K562 (cell line): ENCODE measurements around the gene USP24. TPM values are rescaled to one million over a fixed set of nuclear protein-coding genes. Genes with fewer than 3 reads are reported as not detected.

ENCODE experiments used
- ATAC-seq: fragments of 200-7000 bp; cut with Tn5 transposase; 3 replicates; pipeline ENCODE4 v1.9.1; 2020; ENCODE audit warnings: moderate library complexity
- BruUV-seq: library from RNA; stranded (reverse); fragments of 400-500 nt; replicated peaks from 2 replicates; lab custom pipeline; 2021; lab: Mats Ljungman, UMichigan
- CTCF ChIA-PET: fragments of 300-600 bp; formaldehyde crosslinking; extraction: SDS; loops from one replicate; lab custom pipeline; 2021; ENCODE audit warnings: low intra/inter-chr PET ratio; lab: Yijun Ruan, JAX
- POLR2A ChIA-PET: fragments of 300-600, 350-650 bp; sonication (Branson Sonifier 250); formaldehyde crosslinking; extraction: SDS; loops from one replicate; lab custom pipeline; 2021; ENCODE audit warnings: antibody characterized with exemption, inconsistent platforms; lab: Yijun Ruan, JAX
- DNase-seq, 4 experiments: peaks; one replicate each; pipeline versions ENCODE4 v3.0.0 to v3.0.0-alpha.2; 2011 to 2018; ENCODE audit warnings: low spot score in 3 of 4, mixed read lengths in 3 of 4; ENCODE audit errors: extremely low read depth in 1 of 4
- FAIRE-seq: peaks from 2 replicates; lab custom pipeline; 2011; peaks lifted over from hg19 to GRCh38; lab: Jason Lieb, UNC
- H2AFZ ChIP-seq: 2 replicates; pipeline ENCODE4 v1.6.0; 2011; ENCODE audit warnings: low read depth, low read length, control low read depth, inconsistent platforms
- H3K27ac ChIP-seq: fragments of 200-600 bp; 3 replicates; pipeline ENCODE4 v1.8.0; 2011; ENCODE audit warnings: low read depth, mild to moderate bottlenecking, control low read depth, inconsistent platforms, low read length, moderate library complexity, mixed read lengths; ENCODE audit errors: extremely low read depth
- H3K27me3 ChIP-seq, 2 experiments: fragments of 300-600 bp in 1 of 2; 2 replicates in 1 of 2; 3 replicates in 1 of 2; pipeline versions ENCODE4 v1.6.0 to v1.8.0; 2011; ENCODE audit warnings: inconsistent platforms in 2 of 2, low read length in 2 of 2, mild to moderate bottlenecking in 1 of 2, mixed read lengths in 1 of 2, moderate library complexity in 1 of 2; ENCODE audit not compliant: control insufficient read depth in 2 of 2, insufficient read depth in 2 of 2
- H3K36me3 ChIP-seq: fragments of 300-600 bp; 3 replicates; pipeline ENCODE4 v1.8.0; 2011; ENCODE audit warnings: mild to moderate bottlenecking, low read length, inconsistent platforms; ENCODE audit not compliant: control insufficient read depth, insufficient read depth
- H3K4me1 ChIP-seq, 2 experiments: fragments of 200-600 bp in 1 of 2; replicated peaks in 1 of 2; 2 replicates in 1 of 2; 3 replicates in 1 of 2; pipeline versions ENCODE4 v1.5.1 to v1.8.0; 2011; ENCODE audit warnings: inconsistent platforms in 2 of 2, low read length in 2 of 2, mild to moderate bottlenecking in 1 of 2, mixed read lengths in 1 of 2, moderate library complexity in 1 of 2; ENCODE audit not compliant: control insufficient read depth in 2 of 2, insufficient read depth in 2 of 2
- H3K4me2 ChIP-seq: 2 replicates; pipeline ENCODE4 v1.6.1; 2011; ENCODE audit warnings: low read length, control low read depth, inconsistent platforms, mixed read lengths; ENCODE audit not compliant: insufficient read depth
- H3K4me3 ChIP-seq: fragments of 200-600 bp; sonication (generic), shearing (Covaris generic); 2 replicates; pipeline ENCODE4 v1.5.1; 2016; ENCODE audit warnings: control low read depth, inconsistent platforms
- H3K79me2 ChIP-seq: fragments of 200-600 bp; 3 replicates; pipeline ENCODE4 v1.8.0; 2011; ENCODE audit warnings: low read length, inconsistent platforms; ENCODE audit not compliant: control insufficient read depth, insufficient read depth
- H3K9ac ChIP-seq, 2 experiments: 2 replicates each; pipeline versions ENCODE4 v1.6.0 to v1.6.1; 2011; ENCODE audit warnings: low read depth in 2 of 2, low read length in 2 of 2, control low read depth in 1 of 2, inconsistent platforms in 1 of 2, mild to moderate bottlenecking in 1 of 2, mixed read lengths in 1 of 2; ENCODE audit not compliant: insufficient read depth in 1 of 2
- H3K9me1 ChIP-seq: one replicate; pipeline ENCODE4 v1.6.0; 2011; ENCODE audit warnings: inconsistent platforms, mild to moderate bottlenecking, low read length, moderate library complexity; ENCODE audit not compliant: control insufficient read depth, insufficient read depth
- H3K9me3 ChIP-seq: replicated peaks from 2 replicates; pipeline ENCODE4 v1.5.1; 2011; ENCODE audit warnings: low read depth, low read length, inconsistent platforms; ENCODE audit not compliant: control insufficient read depth, insufficient read depth
- H4K20me1 ChIP-seq: replicated peaks from 2 replicates; pipeline ENCODE4 v1.6.1; 2011; ENCODE audit warnings: low read length, inconsistent platforms, mixed read lengths; ENCODE audit not compliant: control insufficient read depth, insufficient read depth
- E2F6 ChIP-seq, 2 experiments: IDR thresholded peaks; 2 replicates each; pipeline ENCODE4 v1.6.1; 2011; ENCODE audit warnings: borderline replicate concordance in 1 of 2, control low read depth in 1 of 2, low read depth in 1 of 2, low read length in 1 of 2, mild to moderate bottlenecking in 1 of 2, mixed read lengths in 1 of 2, moderate library complexity in 1 of 2; ENCODE audit not compliant: insufficient read depth in 1 of 2, insufficient read length in 1 of 2, poor library complexity in 1 of 2, severe bottlenecking in 1 of 2; ENCODE audit errors: extremely low read depth in 1 of 2
- ELF1 ChIP-seq: fragments of 200-800 bp; sonication (Bioruptor generic); IDR thresholded peaks from 2 replicates; pipeline ENCODE4 v1.6.1; 2016; ENCODE audit warnings: missing genetic modification characterization, missing compliant biosample characterization
- EZH2 ChIP-seq: IDR thresholded peaks from 2 replicates; pipeline ENCODE4 v1.6.1; 2012; ENCODE audit warnings: low read depth, mild to moderate bottlenecking, inconsistent platforms, low read length, borderline replicate concordance
- GTF2A2 ChIP-seq: IDR thresholded peaks from 2 replicates; pipeline ENCODE4 v1.6.1; 2016; ENCODE audit warnings: mild to moderate bottlenecking, missing genetic modification characterization, missing compliant biosample characterization
- HMBOX1 ChIP-seq: sonication (generic); IDR thresholded peaks from 2 replicates; pipeline ENCODE4 v1.6.1; 2016
- HMG20B ChIP-seq: fragments of 250-450 bp; sonication (Bioruptor Pico); IDR thresholded peaks from 2 replicates; pipeline ENCODE4 v1.5.0; 2021; ENCODE audit warnings: mild to moderate bottlenecking
- NR4A1 ChIP-seq, 2 experiments: fragments of 250-450 bp in 1 of 2; fragments of 450-650 bp in 1 of 2; sonication (Bioruptor Pico) in 1 of 2; IDR thresholded peaks; 2 replicates each; pipeline versions ENCODE4 v1.4.0 to v1.6.1; 2016 to 2020; ENCODE audit warnings: mild to moderate bottlenecking in 2 of 2, missing compliant biosample characterization in 1 of 2, missing genetic modification characterization in 1 of 2, moderate library complexity in 1 of 2
- RHOXF2B ChIP-seq: fragments of 250-450 bp; sonication (Bioruptor Pico); conservative IDR thresholded peaks from 2 replicates; pipeline ENCODE4 v1.5.1; 2021
- SAP30 ChIP-seq: fragments of 200-600 bp; sonication (generic); IDR thresholded peaks from 2 replicates; pipeline ENCODE4 v1.6.1; 2012; ENCODE audit warnings: borderline replicate concordance, low read depth, mild to moderate bottlenecking, moderate library complexity, low read length, control low read depth, inconsistent platforms; ENCODE audit not compliant: insufficient read depth, poor library complexity, severe bottlenecking
- TGIF2 ChIP-seq: sonication (generic); formaldehyde crosslinking; IDR thresholded peaks from 2 replicates; pipeline ENCODE4 v1.8.1; 2022; ENCODE audit warnings: mild to moderate bottlenecking, missing genetic modification reagents, moderate library complexity
- USF1 ChIP-seq: sonication (generic); formaldehyde crosslinking; IDR thresholded peaks from 2 replicates; pipeline ENCODE4 v1.9.0; 2022; ENCODE audit warnings: mild to moderate bottlenecking, missing genetic modification reagents
- ZNF766 ChIP-seq: fragments of 200-800 bp; sonication (Bioruptor generic); conservative IDR thresholded peaks from 2 replicates; pipeline ENCODE4 v1.6.1; 2016; ENCODE audit warnings: missing genetic modification characterization, missing compliant biosample characterization
- WGBS: fragments of 100-300 bp; shearing (Covaris generic); methylation state at CpG from one replicate; pipeline ENCODE4 v1.1.6; 2016; ENCODE audit warnings: low coverage, mixed read lengths; ENCODE audit not compliant: insufficient coverage; ENCODE audit errors: missing lambda C conversion rate; 5-methylcytosine and 5-hydroxymethylcytosine counted together
- in situ Hi-C: fragments of 300-500 bp; cut with MboI; formaldehyde crosslinking; loops from 4 replicates; pipeline ENCODE4 v1.15.0; 2018; ENCODE audit warnings: inconsistent platforms, mixed read lengths
- intact Hi-C: fragments of 100-400 bp; cut with micrococcal nuclease; formaldehyde crosslinking; loops from 2 replicates; pipeline ENCODE4 v1.14.2; 2022
- polyA plus RNA-seq, 8 experiments: library from polyadenylated mRNA; depleted of rRNA in 4 of 8; stranded (reverse) in 5 of 8; unstranded in 3 of 8; fragments of >200 nt; fragmentation: Nextera tagmentation in 2 of 8; fragmentation: Illumina TruSeq in 1 of 8; extraction: Ambion mirVana in 2 of 8; extraction: Trizol in 1 of 8; gene quantifications; 2 replicates each; pipeline versions ENCODE4 v1.2.1 to v1.2.3, GENCODE V29; 2011 to 2014; ENCODE audit warnings: inconsistent platforms in 1 of 8, missing spikeins in 1 of 8
- total RNA-seq, 7 experiments: library from RNA; depleted of rRNA in 6 of 7; stranded (reverse); fragments of >200 nt in 6 of 7; fragmentation: Illumina TruSeq in 2 of 7; extraction: Trizol in 2 of 7; gene quantifications; 2 replicates each; pipeline versions ENCODE4 v1.2.1 to v1.2.3, GENCODE V29; 2011 to 2021; ENCODE audit warnings: low replicate concordance in 1 of 7

The USP24 gene
- total and polyA plus RNA-seq, 9 of the 15 experiments (the other 6 are each of a cell fraction or from before 2014, with no cell fraction given) = 7.7 to 62.6 (median 36.8) TPM

GRCh38 chr1:55216096-55216495 is 932 bp upstream of the USP24 start:
- ChIA-PET CTCF (no interaction called here), POLR2A (interaction anchor here (0.6 to 3.9 kb wide), 4 partner anchors 9 to 57 kb away, joined by 3 to 23 read pairs (median 4); no protein-coding TSS in a partner anchor)
- Histone ChIP-seq H3K36me3 (peaks cover 8% of the 10 kb centered on the region), H3K4me1 (peaks cover 15 to 25% of the 10 kb centered on the region in 2 experiments), H3K4me2 (peak overlapping the region; percentile 84), H4K20me1 (no peaks in the 10 kb centered on the region), H3K27me3 (no peaks in the 10 kb centered on the region), H3K27ac (peak overlapping the region; percentile 94), H3K9me3 (no peaks in the 10 kb centered on the region), H3K9me1 (no peaks in the 10 kb centered on the region), H2AFZ (peak overlapping the region; percentile 90), H3K4me3 (peak overlapping the region; percentile 80), H3K79me2 (peaks cover 57% of the 10 kb centered on the region), H3K9ac (peak overlapping the region; percentile 91 to 100)
- FAIRE-seq = peak; percentile 55
- in situ Hi-C loops = no loop called here
- no peak for TF ChIP-seq EZH2
- TF ChIP-seq E2F6 (IDR thresholded peaks at IDR 0.05; ENCODE audit: borderline replicate concordance in 1 of 2, extremely low read depth in 1 of 2, insufficient read depth in 1 of 2, insufficient read length in 1 of 2, low read depth in 1 of 2, low read length in 1 of 2, poor library complexity in 1 of 2, severe bottlenecking in 1 of 2) = peak in 1 of 2 experiments; percentile 18
- DNase-seq = no peak
- intact Hi-C loops = no loop called here
- ATAC-seq = 0 out of 3 replicates have a peak, but pooled peaks have one; percentile 0
- 2% methylated on average over 9 of the region's 9 CpGs for WGBS
- TSS peak; percentile 84 for BruUV-seq

GRCh38 chr1:55214934-55215193 is 300 bp downstream of the USP24 start:
- ChIA-PET POLR2A (interaction anchor here (0.7 to 3.9 kb wide), 3 partner anchors 9 to 39 kb away, joined by 3 to 23 read pairs (median 4); no protein-coding TSS in a partner anchor), CTCF (no interaction called here)
- FAIRE-seq = no peak
- Histone ChIP-seq H3K9me3 (no peaks in the 10 kb centered on the region), H3K4me2 (peak overlapping the region; percentile 84; the same call in 1 of the 2 replicates), H3K79me2 (peaks cover 70% of the 10 kb centered on the region), H3K36me3 (peaks cover 13% of the 10 kb centered on the region), H2AFZ (peak overlapping the region; percentile 90; the same call in 1 of the 2 replicates), H3K27ac (peak overlapping the region; percentile 94), H3K9ac (peak overlapping the region; percentile 91 to 100), H3K4me1 (peaks cover 15 to 31% of the 10 kb centered on the region in 2 experiments), H3K9me1 (no peaks in the 10 kb centered on the region), H3K4me3 (peak overlapping the region; percentile 80), H3K27me3 (no peaks in the 10 kb centered on the region), H4K20me1 (no peaks in the 10 kb centered on the region)
- BruUV-seq = no TSS peak
- peak in 1 of 4 experiments; percentile 50 for DNase-seq
- peak; percentile 10 for ATAC-seq
- 0% methylated on average over 16 of the region's 29 CpGs for WGBS
- intact Hi-C loops (loop anchor here (2.0 to 5.0 kb wide), 2 partner anchors 38 to 68 kb away; no protein-coding TSS in a partner anchor), in situ Hi-C loops (no loop called here)
- TF ChIP-seq GTF2A2 (tag) (0 out of 2 replicates have a peak, but pooled peaks have one; percentile 15), HMBOX1 (no peak), ZNF766 (CRISPR knock-in tag) (0 out of 2 replicates have a peak, but pooled peaks have one; percentile 12), ELF1 (tag) (no peak), USF1 (CRISPR knock-in tag) (peak; percentile 30), TGIF2 (CRISPR knock-in tag) (no peak), NR4A1 (CRISPR knock-in tag; IDR thresholded peaks at IDR 0.05) (no peak), NR4A1 (tag; IDR thresholded peaks at IDR 0.05) (peak; percentile 76; the same call in 1 of the 2 replicates), HMG20B (CRISPR knock-in tag) (no peak), SAP30 (peak; percentile 34), RHOXF2B (CRISPR knock-in tag) (no peak)
